PC-3 (cell line): ENCODE measurements around the gene MAP1S.

Experiments
- EZH2phosphoT487 ChIP-seq: fragments of 300-600 bp; sonication (generic); IDR thresholded peaks from 2 replicates; pipeline ENCODE4 v1.6.1; 2018; ENCODE audit warnings: mild to moderate bottlenecking, antibody characterized with exemption, low read length, borderline replicate concordance
- TF ChIP-seq, protein P1 (sequence below): fragments of 300-600 bp; sonication (generic); conservative IDR thresholded peaks from 2 replicates; pipeline ENCODE4 v1.5.1; 2017; ENCODE audit warnings: antibody characterized with exemption, low read depth, mild to moderate bottlenecking, low read length

DNA sequence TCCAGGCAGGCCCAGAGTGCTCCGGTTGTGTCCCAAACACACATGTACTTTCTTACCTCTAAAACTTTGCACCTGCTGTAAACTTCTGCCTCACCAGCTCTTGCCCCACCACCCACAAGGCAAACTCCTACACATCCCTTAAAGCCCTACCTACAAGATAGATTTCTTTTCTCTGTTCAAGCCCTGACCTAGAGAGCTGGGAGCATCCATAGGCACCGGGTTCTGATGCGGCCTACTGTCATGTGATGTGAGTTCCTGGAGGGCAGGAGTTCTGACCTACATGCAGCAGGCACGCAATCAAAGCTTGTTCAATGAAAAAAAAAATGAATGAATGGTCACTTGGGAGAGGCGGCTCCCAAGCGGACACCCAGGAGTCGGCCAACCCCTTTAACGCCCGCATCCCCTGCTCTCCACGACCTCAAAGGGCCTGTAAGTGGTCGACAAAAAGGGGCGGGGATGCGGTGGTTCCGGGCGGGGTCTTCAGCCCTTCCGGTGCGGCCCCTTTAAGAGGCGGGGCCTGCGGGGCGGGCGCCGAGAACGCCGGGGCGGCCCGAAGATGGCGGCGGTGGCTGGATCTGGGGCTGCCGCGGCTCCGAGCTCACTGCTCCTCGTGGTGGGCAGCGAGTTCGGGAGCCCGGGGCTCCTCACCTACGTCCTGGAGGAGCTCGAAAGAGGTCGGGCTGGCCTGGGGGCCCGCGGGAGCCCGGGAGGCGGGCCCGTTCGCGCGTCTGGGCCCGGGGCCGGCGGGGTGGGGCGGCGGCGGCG, at the start of gene MAP1S:
- TF ChIP-seq, protein P1, sequence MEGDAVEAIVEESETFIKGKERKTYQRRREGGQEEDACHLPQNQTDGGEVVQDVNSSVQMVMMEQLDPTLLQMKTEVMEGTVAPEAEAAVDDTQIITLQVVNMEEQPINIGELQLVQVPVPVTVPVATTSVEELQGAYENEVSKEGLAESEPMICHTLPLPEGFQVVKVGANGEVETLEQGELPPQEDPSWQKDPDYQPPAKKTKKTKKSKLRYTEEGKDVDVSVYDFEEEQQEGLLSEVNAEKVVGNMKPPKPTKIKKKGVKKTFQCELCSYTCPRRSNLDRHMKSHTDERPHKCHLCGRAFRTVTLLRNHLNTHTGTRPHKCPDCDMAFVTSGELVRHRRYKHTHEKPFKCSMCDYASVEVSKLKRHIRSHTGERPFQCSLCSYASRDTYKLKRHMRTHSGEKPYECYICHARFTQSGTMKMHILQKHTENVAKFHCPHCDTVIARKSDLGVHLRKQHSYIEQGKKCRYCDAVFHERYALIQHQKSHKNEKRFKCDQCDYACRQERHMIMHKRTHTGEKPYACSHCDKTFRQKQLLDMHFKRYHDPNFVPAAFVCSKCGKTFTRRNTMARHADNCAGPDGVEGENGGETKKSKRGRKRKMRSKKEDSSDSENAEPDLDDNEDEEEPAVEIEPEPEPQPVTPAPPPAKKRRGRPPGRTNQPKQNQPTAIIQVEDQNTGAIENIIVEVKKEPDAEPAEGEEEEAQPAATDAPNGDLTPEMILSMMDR, result no peak
- no peak for TF ChIP-seq EZH2phosphoT487
